HG03469 (cell line): Measurements from ENCODE around the gene BOLA2B.
"Not testable (repeated sequence)": the region's sequence is repeated elsewhere in the genome, so short reads cannot be mapped to it uniquely, and the experiment has no call there.

Experiments
- ATAC-seq: cut with Tn5 transposase; IDR thresholded peaks from one replicate; pipeline ENCODE4 v1.9.1; 2021; ENCODE audit warnings: mild to moderate bottlenecking, moderate library complexity, moderate number of reproducible peaks; ENCODE audit not compliant: unreplicated experiment

Gene BOLA2B

DNA sequence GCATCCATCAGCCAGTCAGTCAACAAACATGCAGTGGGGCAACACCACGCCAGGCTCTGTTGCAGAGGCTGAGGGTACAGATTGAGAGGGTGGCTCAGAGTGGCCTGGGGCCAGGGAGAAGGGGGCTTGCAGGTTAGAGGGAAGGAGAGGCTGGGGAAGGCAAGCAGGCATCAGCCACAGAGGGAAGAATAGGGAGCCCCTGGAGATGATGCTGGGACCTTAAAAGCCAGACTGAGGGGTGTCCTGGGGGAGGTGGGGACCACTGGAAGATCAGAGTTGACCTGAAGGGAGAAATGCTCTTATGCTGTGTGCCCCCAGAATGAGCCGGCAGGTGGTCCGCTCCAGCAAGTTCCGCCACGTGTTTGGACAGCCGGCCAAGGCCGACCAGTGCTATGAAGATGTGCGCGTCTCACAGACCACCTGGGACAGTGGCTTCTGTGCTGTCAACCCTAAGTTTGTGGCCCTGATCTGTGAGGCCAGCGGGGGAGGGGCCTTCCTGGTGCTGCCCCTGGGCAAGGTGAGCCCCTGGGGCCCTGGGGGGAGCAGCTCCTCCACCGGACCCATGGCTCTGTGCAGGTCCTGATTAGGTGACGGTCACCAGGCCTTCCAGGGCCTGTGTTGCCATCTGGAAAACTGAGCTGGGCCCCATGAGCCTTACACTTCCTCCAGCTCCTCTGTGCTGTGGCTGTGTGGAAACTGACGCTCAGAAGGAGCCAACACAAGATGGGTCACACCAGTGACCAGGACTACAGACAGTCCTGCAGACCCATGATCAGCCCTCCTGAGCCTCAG, 8.4 kb downstream of the BOLA2B start:
- ATAC-seq: no peak

DNA sequence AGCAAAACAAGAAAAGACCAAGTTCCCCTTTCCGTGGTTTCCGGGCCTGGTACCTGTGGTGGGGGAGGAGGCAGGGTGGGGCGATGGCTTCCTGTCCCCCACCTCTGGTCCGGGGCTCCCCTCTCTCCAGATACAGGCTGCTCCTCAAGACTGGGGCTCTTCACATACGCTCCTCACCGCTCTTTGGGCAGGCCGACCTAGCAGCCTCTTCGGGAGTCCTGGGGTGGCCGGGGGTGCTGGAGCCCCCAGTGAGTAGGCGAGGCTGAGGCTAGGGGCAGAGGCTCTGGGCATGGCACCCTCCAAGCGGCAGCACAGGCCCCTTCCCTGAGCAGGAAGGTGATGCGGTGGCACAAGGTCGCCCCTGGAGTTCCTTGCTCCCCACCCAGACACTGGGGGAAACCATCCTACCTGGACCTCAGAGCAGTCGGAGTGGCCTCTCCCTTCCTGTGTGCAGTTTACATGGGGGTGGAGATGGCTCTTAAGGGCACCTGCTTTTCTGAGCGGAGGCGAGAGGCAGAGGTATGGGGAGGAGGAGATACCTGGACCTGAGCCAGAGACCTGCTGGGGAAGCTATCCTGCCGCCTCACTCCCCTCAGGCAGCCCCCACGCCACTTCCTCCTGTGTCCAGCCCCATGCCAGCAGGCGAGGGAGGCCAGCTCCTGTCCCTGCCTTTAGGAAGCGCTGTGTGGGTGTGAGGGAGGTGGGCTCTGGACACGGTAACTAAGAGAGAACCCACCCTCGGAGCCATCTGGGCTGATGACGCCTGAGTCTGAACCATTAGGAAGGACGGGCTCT, 9.2 kb downstream of the BOLA2B start:
- no peak for ATAC-seq

DNA sequence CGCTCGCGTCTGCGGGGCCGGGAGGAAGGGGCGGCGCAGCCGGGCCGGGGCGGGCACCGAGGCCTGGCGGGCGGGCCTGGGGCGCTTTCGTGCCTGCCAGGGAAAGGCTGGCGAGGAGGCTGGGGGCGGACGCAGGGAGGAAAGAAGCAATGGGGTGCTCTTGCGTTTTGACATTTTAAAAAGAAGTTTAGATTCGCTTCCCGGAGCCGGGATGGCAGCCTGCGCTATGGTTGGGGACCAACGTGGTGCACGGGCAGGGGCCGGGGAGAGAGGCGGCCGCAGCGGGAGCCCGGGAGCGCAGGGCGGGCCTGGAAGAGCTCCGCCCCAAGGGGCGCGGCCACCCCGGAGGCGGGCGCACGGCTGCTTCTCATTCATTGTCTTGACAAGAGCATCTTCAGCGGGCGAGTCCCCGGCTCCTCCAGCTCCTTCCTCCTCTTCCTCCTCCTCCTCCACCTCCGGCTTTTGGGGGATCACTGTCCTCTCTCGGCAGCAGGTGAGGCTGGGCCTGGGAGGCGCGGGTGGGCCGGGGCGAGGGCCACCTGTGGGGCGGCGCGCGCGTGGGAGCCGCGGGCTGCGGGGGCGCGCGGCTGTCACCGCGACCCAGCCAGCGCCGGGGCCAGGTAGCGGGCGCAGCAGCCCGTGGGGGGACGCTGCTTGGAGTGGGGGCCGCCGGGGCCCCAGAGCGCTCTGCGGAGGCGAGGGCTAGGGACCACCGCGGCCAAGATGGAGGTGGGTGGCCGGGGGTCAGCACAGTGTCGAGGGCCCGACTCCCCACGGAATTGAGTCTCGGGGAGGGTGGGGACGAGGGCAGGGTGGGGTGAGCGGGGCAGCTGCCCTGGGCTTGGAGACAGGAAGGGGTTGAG, 10.0 kb downstream of the BOLA2B start, which contains the start of gene CORO1A:
TSS of gene CORO1A (plus strand) at position 370 of the 863 bp plus-strand sequence. CDS start 1,608 bp downstream, outside the sequence.
- no peak for ATAC-seq

DNA sequence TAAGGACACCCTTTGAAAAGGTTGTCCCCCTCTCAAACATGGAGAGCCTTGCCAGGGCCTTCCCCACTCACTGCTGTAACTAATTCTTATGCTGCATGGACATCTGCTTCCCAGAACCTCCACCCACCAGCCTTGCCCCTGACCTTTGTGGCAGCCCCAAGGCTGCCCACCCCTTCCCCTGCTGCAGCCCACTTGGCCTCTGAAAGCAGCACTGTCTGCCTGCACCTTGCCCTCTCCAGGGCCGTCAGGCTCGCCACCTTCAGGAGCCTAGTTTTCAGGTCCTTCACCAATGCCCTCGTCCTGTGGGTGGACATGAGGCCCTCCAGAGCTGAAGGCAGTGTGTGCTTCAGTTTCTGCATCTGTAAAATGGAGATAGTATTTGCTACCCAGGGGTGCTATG, 12.7 kb downstream of the BOLA2B start:
- ATAC-seq: no peak

DNA sequence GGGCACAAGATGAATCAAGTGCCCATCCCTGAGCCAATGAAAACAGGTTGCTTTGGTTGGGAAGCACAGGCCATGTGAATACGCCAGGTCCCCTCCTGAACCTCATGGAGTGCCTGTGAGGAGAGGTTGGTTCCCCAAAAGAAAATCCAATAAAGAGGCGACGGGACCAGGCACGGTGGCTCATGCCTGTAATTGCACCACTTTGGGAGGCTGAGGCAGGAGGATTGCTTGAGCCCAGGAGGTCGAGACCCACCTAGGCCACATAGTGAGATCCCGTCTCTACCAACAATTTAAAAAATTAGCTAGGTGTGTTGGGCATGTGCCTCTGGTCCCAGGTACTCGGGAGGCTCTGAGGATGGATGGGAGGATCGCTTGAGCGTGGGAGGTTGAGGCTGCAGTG, 13.5 kb downstream of the BOLA2B start:
- ATAC-seq: no peak

DNA sequence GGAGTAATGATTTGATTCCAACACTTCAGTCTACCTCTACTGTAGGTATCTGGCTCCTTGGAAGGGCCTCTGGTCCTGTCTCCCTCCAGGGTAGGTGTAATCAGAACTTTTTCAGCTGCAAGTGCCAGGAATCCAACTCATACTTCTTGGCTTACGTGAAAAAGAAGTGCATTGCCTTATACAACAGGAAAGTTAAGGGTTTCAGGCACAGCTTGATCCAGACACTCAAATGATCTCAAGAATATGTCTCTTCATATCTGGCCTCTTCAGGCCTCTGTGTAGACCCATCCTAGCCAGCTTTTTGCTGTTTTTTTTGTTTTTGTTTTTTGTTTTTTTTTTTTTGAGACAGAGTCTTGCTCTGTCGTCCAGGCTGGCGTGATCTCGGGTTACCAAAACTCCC, 14.3 kb downstream of the BOLA2B start:
- ATAC-seq: no peak

DNA sequence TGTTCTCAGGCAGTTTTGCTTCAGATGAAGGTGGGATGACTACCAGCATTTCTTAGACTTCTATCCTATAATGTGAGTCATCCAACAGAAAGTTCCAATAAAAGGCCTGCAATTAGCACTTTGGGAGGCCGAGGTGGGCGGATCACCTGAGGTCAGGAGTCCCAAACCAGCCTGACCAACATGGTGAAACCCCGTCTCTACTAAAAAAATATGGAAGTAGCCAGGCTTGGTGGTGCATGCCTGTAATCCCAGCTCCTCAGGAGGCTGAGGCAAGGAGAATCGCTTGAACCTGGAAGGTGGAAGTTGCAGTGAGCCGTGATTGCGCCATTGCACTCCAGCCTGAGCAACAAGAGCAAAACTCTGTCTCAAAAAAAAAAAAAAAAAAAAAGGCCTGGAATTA, 16.6 kb downstream of the BOLA2B start:
- ATAC-seq: not testable (repeated sequence)

DNA sequence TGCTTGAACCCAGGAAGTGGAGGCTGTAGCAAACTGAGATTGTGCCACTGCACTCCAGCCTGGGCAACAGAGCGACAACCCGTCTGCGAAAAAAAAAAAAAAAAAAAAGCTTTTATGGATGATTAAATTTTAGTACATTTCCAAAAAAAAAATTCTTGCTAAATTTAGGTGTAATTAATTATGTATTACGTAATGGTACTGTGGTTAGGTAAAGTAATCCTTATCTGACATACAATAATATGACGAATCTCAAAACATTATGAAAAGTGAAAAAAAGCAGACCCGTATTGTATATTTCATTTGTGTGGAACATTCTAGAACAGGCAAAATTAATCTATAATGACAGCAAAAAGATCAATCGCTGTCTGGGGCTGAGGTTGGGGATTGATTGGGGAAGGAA, 20.4 kb downstream of the BOLA2B start:
- ATAC-seq: no peak

DNA sequence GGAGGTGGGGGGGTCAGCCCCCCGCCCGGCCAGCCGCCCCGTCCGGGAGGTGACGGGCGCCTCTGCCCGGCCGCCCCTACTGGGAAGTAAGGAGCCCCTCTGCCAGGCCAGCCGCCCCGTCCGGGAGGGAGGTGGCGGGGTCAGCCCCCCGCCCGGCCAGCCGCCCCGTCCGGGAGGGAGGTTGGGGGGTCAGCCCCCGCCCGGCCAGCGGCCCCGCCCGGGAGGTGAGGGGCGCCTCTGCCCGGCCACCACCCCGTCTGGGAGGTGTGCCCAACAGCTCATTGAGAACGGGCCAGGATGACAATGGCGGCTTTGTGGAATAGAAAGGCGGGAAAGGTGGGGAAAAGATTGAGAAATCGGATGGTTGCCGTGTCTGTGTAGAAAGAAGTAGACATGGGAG, 23.3 kb downstream of the BOLA2B start:
- not testable (repeated sequence) for ATAC-seq

DNA sequence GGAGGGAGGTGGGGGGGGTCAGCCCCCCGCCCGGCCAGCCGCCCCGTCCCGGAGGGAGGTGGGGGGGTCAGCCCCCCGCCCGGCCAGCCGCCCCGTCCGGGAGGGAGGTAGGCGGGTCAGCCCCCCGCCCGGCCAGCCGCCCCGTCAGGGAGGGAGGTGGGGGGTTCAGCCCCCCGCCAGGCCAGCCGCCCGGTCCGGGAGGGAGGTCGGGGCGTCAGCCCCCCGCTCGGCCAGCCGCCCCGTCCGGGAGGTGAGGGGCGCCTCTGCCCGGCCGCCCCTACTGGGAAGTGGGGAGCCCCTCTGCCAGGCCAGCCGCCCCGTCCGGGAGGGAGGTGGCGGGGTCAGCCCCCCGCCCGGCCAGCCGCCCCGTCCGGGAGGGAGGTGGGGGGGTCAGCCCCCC, 24.1 kb downstream of the BOLA2B start:
- ATAC-seq: not testable (repeated sequence)

DNA sequence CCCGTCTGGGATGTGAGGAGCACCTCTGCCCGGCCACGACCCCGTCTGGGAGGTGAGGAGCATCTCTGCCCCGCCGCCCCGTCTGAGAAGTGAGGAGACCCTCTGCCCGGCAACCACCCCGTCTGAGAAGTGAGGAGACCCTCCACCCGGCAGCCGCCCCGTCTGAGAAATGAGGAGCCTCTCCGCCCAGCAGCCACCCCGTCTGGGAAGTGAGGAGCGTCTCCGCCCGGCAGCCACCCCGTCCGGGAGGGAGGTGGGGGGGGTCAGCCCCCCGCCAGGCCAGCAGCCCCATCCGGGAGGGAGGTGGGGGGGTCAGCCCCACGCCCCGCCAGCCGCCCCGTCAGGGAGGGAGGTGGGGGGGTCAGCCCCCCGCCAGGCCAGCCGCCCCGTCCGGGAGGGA, 24.7 kb downstream of the BOLA2B start:
- not testable (repeated sequence) for ATAC-seq

DNA sequence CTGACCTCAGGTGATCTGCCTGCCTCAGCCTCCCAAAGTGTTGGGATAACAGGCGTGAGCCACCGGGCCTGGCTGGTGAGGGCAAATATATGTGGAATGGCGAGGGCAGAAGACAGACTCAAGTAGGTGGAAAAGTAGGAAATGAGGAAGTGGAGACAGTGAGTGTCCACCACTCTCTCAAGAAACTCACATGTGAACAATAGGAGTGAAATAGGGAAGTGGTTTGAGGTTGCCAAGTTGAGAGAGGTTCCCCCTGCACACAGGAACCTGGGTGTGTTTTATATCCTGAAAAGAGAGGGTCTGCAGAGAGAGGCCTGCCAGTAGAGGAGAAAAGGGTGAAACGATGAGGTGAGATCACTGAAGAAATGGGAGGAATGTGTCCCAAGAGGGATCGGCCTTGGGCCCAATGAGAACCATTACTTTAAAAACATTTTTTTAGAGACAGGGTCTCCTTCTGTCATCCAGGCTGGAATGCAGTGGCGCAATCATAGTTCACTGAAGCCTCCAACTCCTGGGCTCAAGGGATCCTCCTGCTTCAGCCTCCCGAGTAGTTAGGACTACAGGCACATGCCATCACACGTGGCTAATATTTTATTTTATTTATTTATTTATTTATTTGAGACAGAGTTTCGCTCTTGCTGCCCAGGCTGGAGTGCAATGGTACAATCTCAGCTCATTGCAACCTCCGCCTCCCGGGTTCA, 27.1 kb downstream of the BOLA2B start:
- ATAC-seq: peak; percentile 60

DNA sequence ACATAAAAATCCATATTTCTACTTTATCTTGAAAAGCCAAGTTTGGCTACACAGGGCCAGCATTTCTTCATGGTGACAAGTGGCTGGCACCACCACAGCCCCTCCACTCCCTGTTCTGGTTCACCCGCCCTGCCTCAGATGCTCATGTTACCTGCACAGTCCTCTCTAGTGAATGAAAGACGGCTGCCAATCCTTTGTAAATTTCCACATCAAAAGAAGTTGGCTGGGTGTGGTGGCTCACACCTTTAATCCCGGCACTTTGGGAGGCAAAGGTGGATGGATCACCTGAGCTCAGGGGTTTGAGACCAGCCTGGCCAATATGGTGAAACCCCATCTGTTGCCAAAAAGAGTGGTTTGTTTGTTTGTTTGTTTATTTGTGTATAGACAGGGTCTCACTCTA, 29.9 kb downstream of the BOLA2B start:
- no peak for ATAC-seq

DNA sequence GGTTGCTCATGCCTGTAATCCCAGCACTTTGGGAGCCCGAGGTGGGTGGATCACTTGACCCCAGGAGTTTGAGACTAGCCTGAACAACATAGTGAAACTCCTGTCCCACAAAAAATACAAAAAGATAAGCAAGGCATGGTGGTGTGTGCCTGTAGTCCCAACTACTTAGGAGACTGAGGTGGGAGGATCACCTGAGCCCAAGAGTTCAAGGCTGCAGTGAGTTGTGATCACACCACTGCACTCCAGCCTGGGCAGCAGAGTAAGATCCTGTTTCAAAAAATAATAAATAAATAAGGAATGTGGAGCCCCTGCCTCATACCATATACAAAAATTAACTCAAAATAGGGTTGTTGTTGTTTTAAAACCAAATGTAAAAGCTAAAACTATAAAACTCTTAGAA, 36.3 kb downstream of the BOLA2B start:
- no peak for ATAC-seq

DNA sequence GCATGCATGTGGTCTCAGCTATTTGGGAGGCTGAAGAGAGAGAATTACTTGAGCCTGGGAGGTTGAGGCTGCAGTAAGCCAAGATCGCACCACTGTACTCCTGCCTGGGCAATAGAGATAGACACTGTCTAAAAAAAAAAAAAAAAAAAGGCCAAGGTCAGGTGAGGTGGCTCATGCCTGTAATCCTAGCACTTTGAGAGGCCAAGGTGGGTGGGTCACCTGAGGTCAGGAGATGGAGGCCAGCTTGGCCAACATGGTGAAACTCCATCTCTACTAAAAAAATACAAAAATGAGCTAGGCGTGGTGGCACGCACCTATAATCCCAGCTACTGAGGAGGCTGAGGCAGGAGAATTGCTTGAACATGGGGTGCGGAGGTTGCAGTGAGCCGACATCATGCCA, 38.3 kb downstream of the BOLA2B start:
- ATAC-seq: no peak

DNA sequence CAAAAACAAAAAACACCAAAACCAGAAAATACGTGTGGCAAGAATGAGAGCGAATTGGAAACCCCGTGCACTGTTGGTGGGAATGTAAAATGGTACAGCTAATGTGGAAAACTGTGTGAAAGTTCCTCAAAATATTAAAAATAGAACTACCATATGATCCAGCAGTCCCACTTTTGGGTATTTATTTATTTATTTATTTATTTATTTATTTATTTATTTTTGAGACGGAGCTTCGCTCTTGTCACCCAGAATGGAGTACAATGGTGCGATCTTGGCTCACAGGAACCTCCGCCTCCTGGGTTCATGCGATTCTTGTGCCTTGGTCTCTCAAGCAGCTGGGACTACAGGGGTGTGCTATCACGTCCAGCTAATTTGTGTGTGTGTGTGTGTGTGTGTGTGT, 40.9 kb downstream of the BOLA2B start:
- ATAC-seq: no peak

DNA sequence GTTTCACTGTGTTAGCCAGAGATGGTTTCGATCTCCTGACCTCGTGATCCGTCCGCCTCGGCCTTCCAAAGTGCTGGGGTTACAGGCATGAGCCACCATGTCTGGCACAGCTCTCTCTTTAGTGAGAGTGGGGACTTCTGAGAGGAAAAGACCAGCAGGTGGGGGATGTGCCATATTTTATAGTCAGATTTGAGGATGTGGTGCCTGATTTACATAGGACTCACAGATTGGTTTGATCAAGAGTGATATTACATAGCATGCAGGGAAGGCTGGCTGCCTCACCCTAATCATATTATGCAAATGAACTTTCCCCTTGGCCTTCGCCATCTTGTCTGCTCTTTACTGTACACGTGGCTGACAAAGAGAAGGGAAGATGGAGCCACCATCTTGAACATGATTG, 42.4 kb downstream of the BOLA2B start:
- ATAC-seq: no peak

DNA sequence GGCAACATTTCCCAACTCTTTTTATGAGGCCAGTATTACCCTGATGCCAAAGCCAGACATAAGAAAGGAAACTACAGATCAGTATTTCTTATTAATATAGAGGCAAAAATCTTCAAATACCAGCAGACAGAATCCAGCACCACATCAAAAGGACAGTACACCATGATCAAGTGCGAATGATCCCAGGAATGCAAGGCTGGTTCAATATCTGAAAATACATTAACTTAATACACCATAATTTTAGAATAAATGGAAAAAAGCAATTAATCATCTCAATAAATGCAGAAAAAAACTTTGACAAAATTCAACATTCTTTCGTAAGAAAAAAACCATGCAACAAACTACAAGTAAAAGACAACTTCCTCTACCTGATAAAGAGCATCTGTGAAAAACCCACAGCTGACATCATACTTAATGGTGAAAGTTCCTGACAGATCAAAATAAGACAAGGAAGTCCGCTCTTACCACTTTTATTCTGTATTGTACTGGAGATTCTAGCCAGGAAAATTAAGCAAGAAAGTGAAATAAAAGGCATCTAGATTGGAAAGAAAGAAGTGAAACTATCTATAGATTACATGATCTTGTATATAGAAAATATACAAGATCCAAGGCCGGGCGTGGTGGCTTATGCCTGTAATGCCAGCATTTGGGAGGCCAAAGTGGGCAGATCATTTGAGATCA, 44.1 kb downstream of the BOLA2B start:
- no peak for ATAC-seq

DNA sequence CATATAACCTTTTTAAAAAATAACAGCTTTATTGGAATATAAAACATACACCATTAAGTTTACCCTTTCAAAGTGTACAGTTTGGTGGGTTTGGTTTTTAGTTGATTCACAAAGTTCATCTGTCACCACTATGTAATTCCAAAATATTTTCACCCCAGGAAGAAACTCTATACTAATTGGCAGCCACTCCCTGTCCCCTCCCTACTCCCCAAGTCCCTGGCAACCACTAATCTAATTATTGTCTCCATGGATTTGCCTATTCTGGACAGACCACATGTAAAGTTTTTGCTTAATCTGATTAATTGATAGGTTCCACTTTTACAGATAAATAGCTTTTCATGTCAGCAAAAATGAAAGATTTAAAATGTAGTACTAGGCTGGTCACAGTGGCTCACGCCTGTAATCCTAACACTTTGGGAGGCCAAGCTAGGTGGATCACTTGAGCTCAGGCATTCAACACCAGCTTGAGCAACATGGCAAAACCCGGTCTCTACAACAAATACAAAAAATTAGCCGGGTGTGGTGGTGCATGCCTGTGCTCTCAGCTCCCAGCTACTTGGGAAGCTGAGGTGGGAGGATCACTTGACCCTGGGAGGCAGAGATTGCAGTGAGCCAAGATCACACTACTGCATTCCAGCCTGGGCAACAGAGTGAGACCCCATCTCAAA, 45.5 kb downstream of the BOLA2B start:
- no peak for ATAC-seq
